H1 (cell line): ENCODE data around the gene DPRX. TPM values are rescaled to one million over a fixed set of nuclear protein-coding genes. Genes with fewer than 3 reads are reported as not detected.

Source experiments
- EGR1 ChIP-seq: IDR thresholded peaks from 2 replicates; pipeline ENCODE4 v1.6.1; 2011; ENCODE audit warnings: low read depth, low read length, borderline replicate concordance
- KDM1A ChIP-seq: fragments of 200-600, 300-600 bp; sonication (generic); IDR thresholded peaks from 2 replicates; pipeline ENCODE4 v1.7.1; 2016; ENCODE audit warnings: mild to moderate bottlenecking, low read length, borderline replicate concordance
- POLR2AphosphoS5 ChIP-seq: IDR thresholded peaks from 2 replicates; pipeline ENCODE4 v1.6.1; 2011; ENCODE audit warnings: low read depth, low read length
- RAD21 ChIP-seq, 2 experiments: IDR thresholded peaks in 1 of 2; conservative IDR thresholded peaks in 1 of 2; 2 replicates each; pipeline ENCODE4 v1.6.1; 2011; ENCODE audit warnings: low read depth in 2 of 2, low read length in 2 of 2, improper control_type of control experiment in 1 of 2, inconsistent platforms in 1 of 2, mild to moderate bottlenecking in 1 of 2, moderate library complexity in 1 of 2
- RFX5 ChIP-seq: IDR thresholded peaks from 2 replicates; pipeline ENCODE4 v1.6.1; 2011; ENCODE audit warnings: low read depth, low read length, improper control_type of control experiment, borderline replicate concordance
- SIX5 ChIP-seq: IDR thresholded peaks from 2 replicates; pipeline ENCODE4 v1.6.1; 2011; ENCODE audit warnings: mild to moderate bottlenecking, low read depth, low read length
- TEAD4 ChIP-seq: IDR thresholded peaks from 2 replicates; pipeline ENCODE4 v1.6.1; 2012; ENCODE audit warnings: low read depth, low read length, inconsistent platforms, mixed read lengths
- polyA plus RNA-seq, 7 experiments: library from polyadenylated mRNA; depleted of rRNA in 3 of 7; stranded (reverse) in 5 of 7; unstranded in 2 of 7; fragments of >200 nt in 5 of 7; fragments of 200-250 nt in 2 of 7; gene quantifications; 1 replicate in 5 of 7; 2 replicates in 1 of 7; 4 replicates in 1 of 7; pipeline versions ENCODE4 v1.2.1 to v1.2.3, GENCODE V29; 2011 to 2013; ENCODE audit warnings: missing spikeins in 2 of 7, mixed read lengths in 2 of 7
- total RNA-seq: library from RNA; stranded (reverse); fragmentation: NEBNext Ultra II Directional; extraction: Animal tissue kit (Norgen Biotek cat#: 25700); gene quantifications from 2 replicates; pipeline ENCODE4 v1.2.1, GENCODE V29; 2021
- TF ChIP-seq, protein P1 (sequence below): fragments of 300-600 bp; sonication (generic); IDR thresholded peaks from 2 replicates; pipeline ENCODE4 v1.7.1; 2012; ENCODE audit warnings: low read length, moderate library complexity, mild to moderate bottlenecking, inconsistent platforms; ENCODE audit not compliant: insufficient replicate concordance

DPRX gene
- total and polyA plus RNA-seq, 2 of the 8 experiments (the other 6 are each of a cell fraction or from before 2014, with no cell fraction given) = not detected

DNA sequence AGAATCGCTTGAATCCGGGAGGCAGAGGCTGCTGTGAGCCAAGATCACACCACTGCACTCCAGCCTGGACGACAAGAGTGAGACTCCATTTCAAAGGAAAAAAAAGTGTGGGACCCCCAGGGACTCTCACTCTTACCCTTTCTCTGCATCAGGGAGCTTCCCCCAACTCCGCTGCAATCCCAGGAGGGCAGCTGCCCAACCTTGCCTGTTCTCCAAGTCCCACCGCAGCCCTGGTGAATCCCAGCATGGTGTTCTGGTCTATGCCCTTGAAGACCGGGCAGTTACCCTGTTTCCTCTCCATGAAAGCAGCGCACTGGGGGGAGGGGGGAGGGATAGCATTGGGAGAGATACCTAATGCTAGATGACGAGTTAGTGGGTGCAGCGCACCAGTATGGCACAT lies 35.7 kb upstream of the DPRX start (continued):
- TF ChIP-seq RFX5 (no peak), EGR1 (no peak), POLR2AphosphoS5 (0 out of 2 replicates have a peak, but pooled peaks have one; percentile 11), RAD21 (IDR thresholded peaks at IDR 0.05 in 1 of 2, conservative IDR thresholded peaks at IDR 0.05 in 1 of 2; ENCODE audit: low read depth in 2 of 2, low read length in 2 of 2) (no peak), SIX5 (no peak), TEAD4 (no peak), KDM1A (no peak)
- TF ChIP-seq, protein P1, sequence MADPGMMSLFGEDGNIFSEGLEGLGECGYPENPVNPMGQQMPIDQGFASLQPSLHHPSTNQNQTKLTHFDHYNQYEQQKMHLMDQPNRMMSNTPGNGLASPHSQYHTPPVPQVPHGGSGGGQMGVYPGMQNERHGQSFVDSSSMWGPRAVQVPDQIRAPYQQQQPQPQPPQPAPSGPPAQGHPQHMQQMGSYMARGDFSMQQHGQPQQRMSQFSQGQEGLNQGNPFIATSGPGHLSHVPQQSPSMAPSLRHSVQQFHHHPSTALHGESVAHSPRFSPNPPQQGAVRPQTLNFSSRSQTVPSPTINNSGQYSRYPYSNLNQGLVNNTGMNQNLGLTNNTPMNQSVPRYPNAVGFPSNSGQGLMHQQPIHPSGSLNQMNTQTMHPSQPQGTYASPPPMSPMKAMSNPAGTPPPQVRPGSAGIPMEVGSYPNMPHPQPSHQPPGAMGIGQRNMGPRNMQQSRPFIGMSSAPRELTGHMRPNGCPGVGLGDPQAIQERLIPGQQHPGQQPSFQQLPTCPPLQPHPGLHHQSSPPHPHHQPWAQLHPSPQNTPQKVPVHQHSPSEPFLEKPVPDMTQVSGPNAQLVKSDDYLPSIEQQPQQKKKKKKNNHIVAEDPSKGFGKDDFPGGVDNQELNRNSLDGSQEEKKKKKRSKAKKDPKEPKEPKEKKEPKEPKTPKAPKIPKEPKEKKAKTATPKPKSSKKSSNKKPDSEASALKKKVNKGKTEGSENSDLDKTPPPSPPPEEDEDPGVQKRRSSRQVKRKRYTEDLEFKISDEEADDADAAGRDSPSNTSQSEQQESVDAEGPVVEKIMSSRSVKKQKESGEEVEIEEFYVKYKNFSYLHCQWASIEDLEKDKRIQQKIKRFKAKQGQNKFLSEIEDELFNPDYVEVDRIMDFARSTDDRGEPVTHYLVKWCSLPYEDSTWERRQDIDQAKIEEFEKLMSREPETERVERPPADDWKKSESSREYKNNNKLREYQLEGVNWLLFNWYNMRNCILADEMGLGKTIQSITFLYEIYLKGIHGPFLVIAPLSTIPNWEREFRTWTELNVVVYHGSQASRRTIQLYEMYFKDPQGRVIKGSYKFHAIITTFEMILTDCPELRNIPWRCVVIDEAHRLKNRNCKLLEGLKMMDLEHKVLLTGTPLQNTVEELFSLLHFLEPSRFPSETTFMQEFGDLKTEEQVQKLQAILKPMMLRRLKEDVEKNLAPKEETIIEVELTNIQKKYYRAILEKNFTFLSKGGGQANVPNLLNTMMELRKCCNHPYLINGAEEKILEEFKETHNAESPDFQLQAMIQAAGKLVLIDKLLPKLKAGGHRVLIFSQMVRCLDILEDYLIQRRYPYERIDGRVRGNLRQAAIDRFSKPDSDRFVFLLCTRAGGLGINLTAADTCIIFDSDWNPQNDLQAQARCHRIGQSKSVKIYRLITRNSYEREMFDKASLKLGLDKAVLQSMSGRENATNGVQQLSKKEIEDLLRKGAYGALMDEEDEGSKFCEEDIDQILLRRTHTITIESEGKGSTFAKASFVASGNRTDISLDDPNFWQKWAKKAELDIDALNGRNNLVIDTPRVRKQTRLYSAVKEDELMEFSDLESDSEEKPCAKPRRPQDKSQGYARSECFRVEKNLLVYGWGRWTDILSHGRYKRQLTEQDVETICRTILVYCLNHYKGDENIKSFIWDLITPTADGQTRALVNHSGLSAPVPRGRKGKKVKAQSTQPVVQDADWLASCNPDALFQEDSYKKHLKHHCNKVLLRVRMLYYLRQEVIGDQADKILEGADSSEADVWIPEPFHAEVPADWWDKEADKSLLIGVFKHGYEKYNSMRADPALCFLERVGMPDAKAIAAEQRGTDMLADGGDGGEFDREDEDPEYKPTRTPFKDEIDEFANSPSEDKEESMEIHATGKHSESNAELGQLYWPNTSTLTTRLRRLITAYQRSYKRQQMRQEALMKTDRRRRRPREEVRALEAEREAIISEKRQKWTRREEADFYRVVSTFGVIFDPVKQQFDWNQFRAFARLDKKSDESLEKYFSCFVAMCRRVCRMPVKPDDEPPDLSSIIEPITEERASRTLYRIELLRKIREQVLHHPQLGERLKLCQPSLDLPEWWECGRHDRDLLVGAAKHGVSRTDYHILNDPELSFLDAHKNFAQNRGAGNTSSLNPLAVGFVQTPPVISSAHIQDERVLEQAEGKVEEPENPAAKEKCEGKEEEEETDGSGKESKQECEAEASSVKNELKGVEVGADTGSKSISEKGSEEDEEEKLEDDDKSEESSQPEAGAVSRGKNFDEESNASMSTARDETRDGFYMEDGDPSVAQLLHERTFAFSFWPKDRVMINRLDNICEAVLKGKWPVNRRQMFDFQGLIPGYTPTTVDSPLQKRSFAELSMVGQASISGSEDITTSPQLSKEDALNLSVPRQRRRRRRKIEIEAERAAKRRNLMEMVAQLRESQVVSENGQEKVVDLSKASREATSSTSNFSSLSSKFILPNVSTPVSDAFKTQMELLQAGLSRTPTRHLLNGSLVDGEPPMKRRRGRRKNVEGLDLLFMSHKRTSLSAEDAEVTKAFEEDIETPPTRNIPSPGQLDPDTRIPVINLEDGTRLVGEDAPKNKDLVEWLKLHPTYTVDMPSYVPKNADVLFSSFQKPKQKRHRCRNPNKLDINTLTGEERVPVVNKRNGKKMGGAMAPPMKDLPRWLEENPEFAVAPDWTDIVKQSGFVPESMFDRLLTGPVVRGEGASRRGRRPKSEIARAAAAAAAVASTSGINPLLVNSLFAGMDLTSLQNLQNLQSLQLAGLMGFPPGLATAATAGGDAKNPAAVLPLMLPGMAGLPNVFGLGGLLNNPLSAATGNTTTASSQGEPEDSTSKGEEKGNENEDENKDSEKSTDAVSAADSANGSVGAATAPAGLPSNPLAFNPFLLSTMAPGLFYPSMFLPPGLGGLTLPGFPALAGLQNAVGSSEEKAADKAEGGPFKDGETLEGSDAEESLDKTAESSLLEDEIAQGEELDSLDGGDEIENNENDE = no peak
